Inflammatory macrophage treated with lipopolysaccharide for 1 hour (primary cell): ENCODE measurements around the gene DISC1.
"Not testable (repeated sequence)": the region's sequence is repeated elsewhere in the genome, so short reads cannot be mapped to it uniquely, and the experiment has no call there.

Experiments
- DNase-seq, 2 donors: peaks; one replicate each; pipeline ENCODE4 v3.0.0-alpha.2; 2020 to 2022

DISC1 gene

DNA sequence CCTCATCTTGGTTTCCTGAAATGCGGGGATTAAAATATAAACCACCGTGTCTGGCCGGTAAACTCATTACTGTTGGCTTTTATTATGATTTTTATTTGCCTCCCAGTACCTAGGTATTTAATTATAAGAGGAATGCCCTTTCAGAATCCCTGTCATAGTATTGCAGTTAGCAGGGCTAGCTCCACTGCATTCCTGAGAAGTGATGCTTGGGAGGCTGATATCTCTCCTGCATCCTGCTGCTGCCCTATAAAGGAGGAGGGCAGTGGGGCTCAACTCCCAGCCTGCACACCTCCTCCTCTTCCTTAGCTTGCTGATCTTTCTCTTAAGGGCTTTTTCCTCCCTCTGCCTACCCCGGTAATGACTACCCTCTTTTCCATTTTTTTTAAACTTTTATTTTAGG is 19.9 kb upstream of the DISC1 start:
- no peak for DNase-seq

DNA sequence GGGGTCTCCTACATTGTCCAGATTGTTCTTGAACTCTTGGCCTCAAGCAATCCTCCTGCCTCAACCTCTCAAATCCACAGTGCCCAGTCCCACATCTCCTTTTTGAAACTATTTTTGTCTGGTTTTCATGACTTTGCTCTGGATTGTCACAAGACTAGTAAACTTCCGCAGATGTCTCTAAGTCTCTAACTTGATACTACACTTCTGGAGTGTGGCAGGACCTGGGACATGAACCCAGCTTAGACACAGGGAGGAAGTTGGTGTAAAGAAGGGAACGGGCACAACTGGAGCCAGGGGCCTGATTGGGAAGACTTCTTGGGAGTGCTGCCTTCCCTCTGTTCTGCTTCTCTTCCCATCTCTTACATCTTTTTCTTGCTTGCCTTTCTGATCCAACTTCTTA is 16.2 kb upstream of the DISC1 start:
- peak in 1 of 2 donors; percentile 5 for DNase-seq

DNA sequence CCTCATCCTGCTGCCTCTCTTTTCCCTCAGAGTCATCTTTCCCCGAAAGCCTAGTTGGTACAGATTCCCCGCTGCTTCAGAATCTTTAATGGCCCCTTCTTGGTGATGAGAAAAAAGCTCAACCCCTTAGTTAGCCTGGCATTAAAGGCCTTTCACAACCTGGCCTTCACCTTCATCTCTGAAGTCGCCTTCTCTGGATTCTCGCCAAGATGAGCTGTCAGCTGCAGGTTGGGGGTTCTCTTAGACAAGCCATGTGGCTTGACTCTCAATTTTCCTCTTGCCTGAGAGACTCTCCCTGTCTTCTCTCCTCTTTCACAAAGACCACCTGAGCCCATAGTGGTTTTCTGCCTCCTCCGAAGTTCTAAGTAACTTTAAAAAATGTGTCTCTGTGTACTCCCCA is 15.5 kb upstream of the DISC1 start:
- DNase-seq, result no peak

DNA sequence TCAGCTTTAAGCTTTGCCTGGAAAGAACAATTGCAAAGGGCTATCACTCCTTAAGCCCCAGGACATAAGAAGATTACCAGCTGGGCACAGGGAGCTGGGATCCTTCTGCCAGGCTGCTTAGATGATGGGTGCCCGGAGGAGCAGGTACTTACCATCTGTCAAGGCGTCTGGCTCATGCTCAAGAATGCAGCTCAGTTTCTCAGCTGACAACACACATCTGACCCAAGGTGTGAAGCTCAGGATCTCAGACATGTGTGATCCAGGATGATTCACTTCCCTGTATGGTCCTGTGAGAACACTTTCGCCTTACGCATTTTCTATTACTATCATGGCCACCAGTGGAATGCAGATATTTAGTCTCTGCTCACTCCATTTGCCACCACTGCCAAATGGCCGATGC is 14.7 kb upstream of the DISC1 start:
- DNase-seq, result no peak

DNA sequence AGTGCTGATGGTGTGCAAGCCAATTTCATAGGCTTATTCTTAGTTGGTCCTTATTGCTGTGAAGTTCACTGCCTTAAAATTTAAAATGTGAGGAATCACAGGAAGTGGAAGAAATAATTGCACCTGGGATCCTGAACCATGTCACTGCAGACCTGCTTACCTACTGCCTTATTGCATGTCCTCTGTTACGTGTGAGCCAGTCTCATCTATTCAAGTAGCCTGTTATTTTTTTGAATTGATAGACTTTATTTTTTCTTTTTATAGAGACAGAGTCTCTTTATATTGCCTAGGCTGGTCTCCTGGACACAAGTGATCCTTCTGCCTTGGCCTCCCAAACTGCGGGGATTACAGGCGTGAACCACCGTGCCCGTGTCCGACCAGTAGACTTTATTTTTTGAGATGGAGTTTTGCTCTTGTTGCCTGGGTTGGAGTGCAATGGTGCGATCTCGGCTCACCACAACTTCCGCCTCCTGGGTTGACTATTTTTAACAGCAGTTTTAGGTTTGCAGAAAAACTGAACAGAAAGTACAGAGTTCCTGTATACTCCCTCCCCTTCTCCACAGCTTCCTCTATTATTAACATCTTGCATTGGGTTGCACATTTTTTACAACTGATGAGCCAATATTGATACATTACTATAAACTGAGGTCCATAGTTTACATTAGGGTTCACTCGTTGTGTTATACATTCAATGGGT is 14.0 kb upstream of the DISC1 start:
- peak; percentile 78 to 82 for DNase-seq

DNA sequence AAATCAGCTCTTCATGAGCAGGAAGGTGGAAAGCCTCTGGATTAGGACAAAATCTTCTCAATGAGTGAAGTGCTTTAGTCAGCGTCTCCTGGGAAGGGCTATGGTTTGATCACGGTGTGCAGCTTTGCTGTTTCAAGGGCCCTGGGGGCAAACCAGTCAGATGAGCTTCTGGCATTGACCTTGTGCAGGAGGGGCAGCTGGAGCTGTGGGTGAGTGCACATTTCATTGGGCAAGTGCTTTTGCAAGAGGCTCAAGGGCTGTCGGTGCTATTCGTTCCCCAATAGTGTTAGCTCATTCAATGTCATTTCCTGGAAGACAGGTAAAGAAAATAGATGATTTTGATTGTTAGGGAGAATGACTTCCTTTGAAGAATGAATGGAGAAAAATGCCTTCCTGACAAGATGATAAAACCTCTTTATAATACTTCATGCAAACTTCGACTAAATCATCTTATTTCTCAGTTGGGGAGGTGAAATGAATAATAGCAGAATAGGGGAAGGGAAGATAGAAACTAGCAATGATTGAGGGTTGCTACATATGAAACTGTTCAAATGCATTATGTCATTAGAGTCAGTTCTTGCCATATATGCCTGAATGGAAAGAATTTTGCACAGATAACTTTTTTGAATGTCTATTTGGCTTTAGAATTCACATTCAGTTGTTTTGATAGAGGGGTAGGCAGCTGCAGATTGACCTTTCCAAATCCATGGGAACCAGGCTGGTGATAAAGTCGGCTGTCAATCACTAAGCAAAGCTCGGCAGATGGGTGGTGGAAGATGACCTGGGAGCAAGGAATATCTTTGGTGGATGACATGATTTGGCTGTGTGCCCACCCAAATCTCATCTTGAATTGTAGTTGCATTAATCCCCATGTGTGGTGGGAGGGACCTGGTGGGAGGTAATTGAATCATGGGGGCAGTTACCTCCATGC is 12.9 kb upstream of the DISC1 start:
- DNase-seq, result peak in 1 of 2 donors; percentile 51

DNA sequence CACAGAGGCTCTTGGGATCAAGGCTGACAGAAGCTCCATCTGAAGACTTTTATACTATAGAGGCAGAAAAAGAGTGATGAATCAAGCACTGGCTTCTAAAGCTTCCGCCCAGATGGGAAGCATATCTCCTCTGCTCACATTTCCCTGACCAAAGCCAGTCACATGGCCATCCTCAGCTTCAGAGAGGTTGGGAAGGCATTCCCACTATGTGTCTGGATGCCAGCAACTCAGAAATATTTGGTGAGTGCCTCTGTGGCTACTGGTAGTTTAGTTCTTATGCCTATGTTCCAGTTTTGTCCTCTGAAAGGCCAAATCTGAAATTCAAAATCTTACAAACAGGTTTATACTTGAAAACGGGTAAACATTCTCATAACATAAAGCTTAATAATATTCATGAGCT is 9.9 kb upstream of the DISC1 start:
- no peak for DNase-seq

DNA sequence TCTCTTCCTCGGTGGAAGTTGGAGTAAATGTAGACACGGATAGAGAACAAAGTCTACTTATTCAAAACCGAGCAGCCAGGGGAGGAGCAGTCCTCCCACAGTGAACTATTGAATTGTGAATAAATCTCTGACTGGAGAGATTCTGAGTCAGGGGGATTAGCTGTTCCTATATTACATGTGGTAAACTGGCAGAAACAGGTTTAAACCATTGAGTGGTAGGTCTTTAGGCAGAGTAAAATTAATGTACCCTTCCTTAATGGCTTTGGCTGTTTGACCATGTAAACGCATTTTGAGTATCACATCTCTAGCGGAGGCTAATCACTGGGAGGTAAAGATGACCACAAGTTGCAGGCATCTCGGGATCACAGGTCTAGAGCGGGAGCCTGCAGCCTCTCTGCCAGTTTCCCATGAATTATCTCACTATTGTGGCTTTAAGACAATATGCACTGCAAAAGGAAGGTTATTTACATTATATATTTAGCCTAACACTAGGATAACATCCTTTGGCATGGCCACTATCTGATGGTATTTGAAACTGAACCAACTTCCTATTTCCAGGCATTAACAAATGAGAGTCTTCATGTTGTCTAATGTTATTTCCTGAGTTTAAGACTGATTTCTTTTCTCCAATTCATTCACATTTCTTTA is 7.9 kb upstream of the DISC1 start:
- DNase-seq, result no peak

DNA sequence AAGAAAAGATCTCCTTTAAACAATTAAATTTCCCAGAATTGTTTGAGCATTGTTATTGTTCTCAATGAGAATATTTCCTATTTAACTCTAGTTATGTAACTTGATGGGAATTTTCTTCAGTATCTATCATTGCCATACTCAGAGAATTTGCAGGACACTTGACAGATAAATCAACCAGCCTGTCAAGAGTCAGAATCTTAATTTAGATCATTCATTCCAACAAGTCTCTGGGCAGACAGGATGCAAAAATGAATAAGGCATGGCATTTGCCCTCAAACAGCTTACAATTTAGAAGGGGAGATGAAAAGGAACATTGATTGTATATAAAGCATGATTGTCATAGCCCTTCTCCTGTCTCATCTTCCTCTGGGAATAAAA is 7.3 kb upstream of the DISC1 start:
- no peak for DNase-seq

DNA sequence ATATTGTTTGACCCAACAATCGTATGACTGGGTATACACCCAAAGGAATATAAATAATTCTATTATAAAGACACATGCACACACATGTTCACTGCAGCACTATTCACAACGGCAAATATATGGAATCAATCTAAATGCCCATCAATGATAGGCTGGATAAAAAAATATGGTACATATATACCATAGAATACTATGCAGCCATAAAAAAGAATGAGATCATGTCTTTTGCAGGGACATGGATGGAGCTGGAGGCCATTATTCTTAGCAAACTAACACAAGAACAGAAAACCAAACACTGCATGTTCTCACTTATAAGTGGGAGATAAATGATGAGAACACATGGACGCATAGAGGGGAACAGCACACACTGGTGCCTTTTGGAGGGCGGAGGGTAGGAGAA is 1.5 kb upstream of the DISC1 start:
- DNase-seq, result not testable (repeated sequence)

DNA sequence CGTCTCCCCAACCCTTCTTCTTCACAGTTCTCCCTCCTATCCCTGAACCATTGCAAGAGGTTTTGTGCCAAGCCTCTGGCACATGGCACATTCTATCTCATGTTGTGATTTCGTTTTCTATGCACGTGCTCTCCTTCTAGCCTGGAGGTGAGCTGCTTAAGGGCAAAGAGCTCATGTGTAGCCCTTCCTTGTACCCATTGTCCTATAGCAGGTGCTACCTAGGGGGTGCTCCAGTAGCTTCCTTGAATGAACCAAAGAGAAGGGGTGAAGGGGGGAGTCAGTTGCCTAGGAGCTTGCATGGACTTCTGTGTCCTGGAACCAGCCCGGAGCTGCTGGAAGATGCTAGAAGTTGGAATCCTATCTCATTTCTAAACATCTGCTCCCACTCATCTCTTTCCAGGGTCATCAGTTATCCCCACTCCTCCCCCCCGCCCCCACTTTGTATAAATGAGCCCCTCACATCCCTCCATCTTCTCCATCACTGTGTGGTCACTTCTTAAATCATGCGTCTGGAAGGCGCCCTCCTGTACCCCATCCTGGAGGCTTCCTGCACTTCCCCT is 535 bp upstream of the DISC1 start:
- no peak for DNase-seq

DNA sequence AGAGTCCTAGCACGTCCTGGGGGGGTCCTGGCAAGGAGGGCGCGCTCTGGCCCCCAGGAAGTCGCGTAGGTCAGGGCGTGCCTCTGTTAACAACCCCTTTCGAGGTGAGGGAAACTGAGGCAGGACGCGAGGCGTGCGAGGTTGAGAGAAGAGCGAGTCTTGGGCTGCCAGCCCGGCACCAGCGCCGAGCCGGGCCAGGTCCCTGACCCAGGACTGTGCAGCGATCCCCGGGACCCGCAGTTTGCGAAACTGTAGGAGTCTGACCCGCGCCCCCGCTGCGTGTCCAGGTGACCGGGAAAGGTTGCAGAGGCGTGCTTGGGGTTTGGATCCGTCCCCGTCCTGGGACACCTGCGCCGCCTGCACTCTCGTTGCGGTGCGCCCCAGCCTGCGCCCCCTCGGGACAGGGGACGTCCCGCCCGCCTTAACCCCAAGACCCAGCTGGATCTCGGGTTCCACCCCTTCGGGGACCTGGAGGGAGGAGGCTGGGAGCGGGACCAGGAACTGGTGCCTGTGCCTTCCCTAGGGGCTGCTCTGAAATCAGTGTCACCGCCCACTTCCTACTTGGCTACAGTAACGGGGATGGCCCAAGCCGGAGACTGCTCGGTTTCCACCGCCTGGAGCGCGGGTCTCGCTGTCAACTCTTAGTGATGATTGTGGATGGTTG is 493 bp downstream of the DISC1 start:
- DNase-seq, result peak; percentile 68 to 73

DNA sequence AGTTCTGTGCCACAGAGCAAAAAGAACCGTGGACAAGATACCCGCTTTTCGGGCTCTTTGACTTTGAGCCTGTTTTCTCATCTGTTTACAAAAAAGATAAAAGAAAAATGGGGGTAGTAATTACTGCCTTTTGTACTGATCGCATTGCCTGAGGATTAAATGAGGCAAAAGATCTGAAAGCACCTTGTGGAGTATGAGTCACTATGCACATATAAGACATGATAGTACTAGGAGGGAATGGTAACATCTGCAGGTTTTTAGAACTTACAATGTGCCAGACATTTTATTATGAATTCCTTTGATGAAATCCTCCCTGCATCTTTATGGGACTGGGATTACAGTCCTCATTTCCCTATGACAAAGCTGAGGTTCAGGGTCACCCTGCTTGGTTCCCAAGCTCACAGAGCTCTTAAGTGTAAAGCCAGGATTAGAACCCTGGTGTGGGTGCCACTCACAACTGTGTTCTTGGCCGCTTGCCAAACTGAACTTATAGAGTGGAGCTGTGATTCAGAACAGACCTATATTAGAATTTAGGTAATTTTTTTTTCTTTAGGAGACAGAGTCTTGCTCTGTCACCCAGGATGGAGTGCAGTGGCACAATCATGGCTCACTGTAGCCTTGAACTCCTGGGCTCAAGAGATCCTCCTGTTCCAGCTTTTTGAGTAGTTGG is 1.8 kb downstream of the DISC1 start:
- no peak for DNase-seq

DNA sequence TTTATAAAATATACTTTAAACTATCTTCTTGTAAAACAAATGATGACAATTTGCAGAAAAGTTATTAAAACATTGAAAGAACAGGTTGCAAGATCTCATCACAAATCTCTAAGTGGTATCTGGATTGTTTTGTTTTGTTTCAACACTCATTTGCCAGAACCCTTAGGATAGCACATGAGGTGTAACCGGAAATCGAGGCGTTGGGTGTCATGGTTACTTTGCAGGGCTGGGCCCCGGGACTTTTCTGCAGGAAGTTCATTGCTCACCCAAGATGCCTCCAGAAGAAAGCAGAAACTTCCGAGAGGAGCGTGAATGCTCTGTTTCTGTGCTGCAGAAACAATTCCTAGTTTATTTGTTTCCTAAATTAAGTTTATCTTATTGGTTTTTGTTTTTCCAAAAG is 2.5 kb downstream of the DISC1 start:
- DNase-seq, result peak; percentile 67 to 71

DNA sequence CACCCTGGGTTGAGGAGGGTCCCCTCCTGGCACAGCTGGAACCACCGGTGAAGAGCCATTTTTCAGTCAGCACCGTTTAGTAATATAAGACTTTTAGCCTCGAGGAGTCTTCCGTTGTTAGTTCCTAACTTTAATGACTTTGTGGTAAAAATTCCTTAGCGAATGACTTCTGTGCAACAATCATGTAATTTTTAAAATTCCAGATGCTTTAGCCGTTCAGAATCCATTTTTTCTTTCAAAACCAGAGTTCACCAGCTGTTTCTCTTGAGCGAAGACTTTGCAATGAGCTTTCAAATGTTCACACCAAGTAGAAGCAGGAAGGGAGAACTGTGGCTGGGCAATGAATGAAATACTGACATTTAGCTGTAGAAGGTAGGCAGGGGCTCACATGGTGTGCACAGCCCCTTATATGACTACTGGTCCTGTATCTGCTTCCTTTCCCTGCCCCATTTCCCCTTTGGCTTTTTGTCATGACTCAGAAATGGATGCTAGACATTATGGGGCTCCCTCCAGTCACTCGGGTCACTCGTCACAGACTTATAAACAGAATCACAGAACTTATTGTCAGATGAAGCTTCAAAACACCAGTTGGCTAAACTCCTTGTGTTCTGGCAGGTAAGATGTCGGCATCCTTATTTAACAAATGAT is 4.1 kb downstream of the DISC1 start:
- no peak for DNase-seq

DNA sequence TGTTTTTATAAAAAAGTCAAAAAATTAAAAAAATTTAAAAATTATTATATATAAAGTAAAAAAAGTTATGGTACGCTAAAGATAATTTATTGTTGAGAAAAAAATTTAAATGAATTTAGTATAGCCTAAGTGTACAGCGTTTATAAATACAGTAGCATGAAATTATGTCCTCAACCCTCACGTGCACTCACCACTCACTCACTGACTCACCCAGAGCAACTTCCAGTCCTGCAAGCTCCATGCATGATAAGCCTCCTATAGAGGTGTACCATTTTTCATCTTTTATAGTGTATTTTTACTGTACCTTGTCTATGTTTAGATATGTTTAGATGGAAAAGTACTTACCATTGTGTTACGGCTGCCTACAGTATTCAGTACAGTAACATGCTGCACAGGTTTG is 5.1 kb downstream of the DISC1 start:
- DNase-seq, result no peak

DNA sequence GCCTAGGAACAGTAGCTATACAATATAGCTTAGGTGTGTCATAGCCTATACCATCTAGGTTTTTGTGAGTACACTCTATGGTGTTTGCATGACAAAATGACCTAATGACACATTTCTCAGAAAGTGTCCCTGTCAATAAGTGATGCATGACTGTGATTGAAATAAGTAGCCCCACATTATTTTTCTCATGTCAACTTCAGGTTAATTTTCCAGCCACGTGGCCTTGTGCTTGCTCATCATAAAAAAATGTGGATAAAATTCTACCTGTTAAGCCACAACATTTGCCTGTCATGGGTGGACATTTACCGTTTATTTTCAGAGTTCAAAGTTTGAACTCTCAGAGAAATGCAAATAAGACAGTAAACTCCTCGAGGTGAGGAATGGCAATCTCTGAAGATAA is 5.5 kb downstream of the DISC1 start:
- DNase-seq, result no peak

DNA sequence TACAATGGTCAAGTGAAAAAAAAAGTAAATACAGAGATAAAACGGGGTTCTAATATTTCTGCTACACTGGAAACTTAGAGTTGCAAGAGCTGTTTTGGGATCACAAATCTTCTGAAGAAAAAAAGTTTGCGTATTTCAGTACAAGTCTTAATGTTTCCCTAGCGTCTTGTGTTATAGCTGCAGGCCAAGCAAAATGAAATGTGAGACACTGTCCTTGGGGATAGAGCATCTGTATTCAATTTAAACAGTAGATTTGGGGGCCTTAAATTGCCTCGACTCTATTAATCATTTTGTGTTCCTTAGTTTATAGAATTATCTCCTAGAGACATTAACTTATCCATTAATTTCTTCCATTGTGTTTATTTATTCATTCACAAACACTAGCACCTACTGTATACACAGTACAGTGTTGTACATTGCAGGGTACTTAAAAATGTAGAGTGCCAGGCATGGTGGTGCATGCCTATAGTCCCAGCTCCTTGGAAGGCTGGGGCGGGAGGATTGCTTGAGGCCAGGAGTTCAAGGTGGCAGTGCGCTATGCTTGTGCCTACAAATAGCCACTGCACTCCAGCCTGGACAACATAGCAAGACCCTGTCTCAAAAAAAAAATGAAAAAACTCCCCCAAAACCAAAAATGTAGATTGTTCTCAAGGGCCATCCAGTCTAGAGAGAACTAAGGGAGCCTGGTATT is 7.9 kb downstream of the DISC1 start:
- DNase-seq, result no peak

DNA sequence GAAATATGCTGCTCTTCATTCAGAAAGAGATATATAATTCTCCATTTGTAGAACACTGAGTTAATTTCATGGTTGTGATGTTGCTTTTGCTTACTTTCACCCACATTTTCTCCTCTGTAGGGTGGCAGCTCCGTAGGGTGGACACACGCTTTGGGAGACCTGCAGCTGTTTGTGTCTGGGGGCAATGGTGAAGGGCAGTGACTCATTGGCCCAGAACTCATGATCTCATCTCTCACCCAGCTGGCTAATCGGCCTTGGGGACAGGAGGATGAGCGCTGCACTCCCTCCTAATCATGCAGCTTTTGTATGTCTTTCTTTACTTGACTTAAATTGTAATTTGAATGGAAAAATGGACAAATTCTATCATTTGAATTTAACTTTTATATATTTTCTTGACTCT is 9.6 kb downstream of the DISC1 start:
- DNase-seq, result no peak

DNA sequence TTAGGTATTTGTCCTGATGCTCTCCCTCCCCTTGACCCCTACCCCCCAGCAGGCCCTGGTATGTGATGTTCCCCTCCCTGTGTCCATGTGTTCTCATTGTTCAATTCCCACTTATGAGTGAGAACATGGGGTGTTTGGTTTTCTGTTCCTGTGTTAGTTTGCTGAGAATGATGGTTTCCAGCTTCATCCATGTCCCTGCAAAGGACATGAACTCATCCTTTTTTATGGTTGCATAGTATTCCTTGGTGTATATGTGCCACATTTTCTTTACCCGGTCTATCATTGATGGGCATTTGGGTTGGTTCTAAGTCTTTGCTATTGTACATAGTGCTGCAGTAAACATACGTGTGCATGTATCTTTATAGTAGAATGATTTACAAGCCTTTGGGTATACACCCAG is 10.3 kb downstream of the DISC1 start:
- not testable (repeated sequence) for DNase-seq

DNA sequence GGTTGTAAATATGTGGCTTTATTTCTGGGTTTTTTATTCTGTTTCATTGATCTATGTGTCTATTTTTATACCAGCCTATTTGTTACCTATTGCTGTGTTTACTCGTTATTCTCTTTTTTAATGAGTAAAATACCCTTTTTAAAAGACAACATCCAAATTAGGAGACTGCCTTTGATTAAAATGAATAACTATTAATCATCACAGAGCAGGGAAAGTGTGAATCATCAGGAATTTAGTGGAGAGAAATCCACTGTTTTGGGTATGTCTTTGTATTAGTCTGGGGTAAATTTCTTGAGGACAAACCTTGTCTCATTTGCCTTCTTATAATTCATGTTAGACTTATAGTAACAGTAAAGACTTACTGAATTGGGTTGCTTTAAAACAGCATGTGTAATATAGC is 12.1 kb downstream of the DISC1 start:
- no peak for DNase-seq
